HuH-7 (cell line): Measurements from ENCODE around the gene GLYATL1.

Experiments used
- DNase-seq: peaks from one replicate; pipeline ENCODE4 v3.0.0; 2011; ENCODE audit warnings: low spot score

GLYATL1 gene

GRCh38 chr11:58926695-58927094 lies 12.6 kb upstream of the GLYATL1 start:
- DNase-seq = no peak

- DNase-seq = peak; percentile 17
Measured at GRCh38 chr11:58927393-58928106, 11.7 kb upstream of the GLYATL1 start.

GRCh38 chr11:58928107-58928499 lies 11.2 kb upstream of the GLYATL1 start:
- DNase-seq = no peak

- DNase-seq = peak; percentile 11
Measured at GRCh38 chr11:58928691-58929090, 10.6 kb upstream of the GLYATL1 start.

GRCh38 chr11:58930926-58931325 lies 8.4 kb upstream of the GLYATL1 start:
- no peak for DNase-seq

GRCh38 chr11:58933661-58934060 lies 5.6 kb upstream of the GLYATL1 start:
- no peak for DNase-seq

- no peak for DNase-seq
Measured at GRCh38 chr11:58934945-58935513, 4.3 kb upstream of the GLYATL1 start.

- no peak for DNase-seq
Measured at GRCh38 chr11:58938398-58938797, 890 bp upstream of the GLYATL1 start.

GRCh38 chr11:58940028-58940427 lies 740 bp downstream of the GLYATL1 start:
- no peak for DNase-seq

- DNase-seq = no peak
Measured at GRCh38 chr11:58941838-58942237, 2.5 kb downstream of the GLYATL1 start.

- DNase-seq = no peak
Measured at GRCh38 chr11:58945663-58946062, 6.4 kb downstream of the GLYATL1 start.

- no peak for DNase-seq
Measured at GRCh38 chr11:58949184-58949583, 9.9 kb downstream of the GLYATL1 start.

- no peak for DNase-seq
Measured at GRCh38 chr11:58957922-58958321, 18.6 kb downstream of the GLYATL1 start.

GRCh38 chr11:58958500-58958899 lies 19.2 kb downstream of the GLYATL1 start:
- peak; percentile 10 for DNase-seq

- DNase-seq = no peak
Measured at GRCh38 chr11:58963551-58964104, 24.3 kb downstream of the GLYATL1 start.

GRCh38 chr11:58965246-58965985 lies 26.1 kb downstream of the GLYATL1 start:
- DNase-seq = no peak

GRCh38 chr11:58968251-58968711 lies 29.0 kb downstream of the GLYATL1 start:
- DNase-seq = no peak

GRCh38 chr11:58977470-58977869 lies 38.2 kb downstream of the GLYATL1 start:
- DNase-seq = no peak

- no peak for DNase-seq
Measured at GRCh38 chr11:58979222-58979621, 39.9 kb downstream of the GLYATL1 start.

- no peak for DNase-seq
Measured at GRCh38 chr11:58980159-58980843, 41.0 kb downstream of the GLYATL1 start.

GRCh38 chr11:58992489-58992888 lies 53.2 kb downstream of the GLYATL1 start:
- no peak for DNase-seq

- DNase-seq = no peak
Measured at GRCh38 chr11:58994171-58994570, 54.9 kb downstream of the GLYATL1 start.
